Measurements from ENCODE around the gene LYPD4.

Gene LYPD4

DNA sequence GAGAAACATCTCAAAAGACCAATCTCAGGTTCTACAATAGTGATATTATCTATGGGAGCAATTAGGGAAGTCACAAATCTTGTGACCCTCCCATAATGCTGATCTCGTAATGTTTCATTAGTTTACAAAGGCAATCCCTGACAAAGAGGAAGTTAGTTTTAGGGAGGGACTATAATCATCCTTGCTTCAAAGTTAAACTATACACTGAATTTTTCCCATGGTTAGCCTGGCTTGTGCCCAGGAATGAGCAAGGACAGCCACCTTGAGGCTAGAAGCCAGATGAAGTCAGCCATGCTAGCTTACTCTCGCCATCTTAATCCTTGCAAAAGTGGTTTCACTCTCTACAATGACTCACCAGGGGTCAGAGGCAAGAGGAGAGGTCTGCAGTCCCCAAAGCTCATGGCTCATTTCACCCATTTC, 42.7 kb downstream of the LYPD4 start:
- TF ChIP-seq SIN3A (IDR thresholded peaks at IDR 0.05; ENCODE audit: borderline replicate concordance, insufficient read depth, low read length) (no peak), POLR2AphosphoS5 (IDR thresholded peaks at IDR 0.05; ENCODE audit: low read depth, low read length) (no peak), TAF1 (IDR thresholded peaks at IDR 0.05; ENCODE audit: borderline replicate concordance, insufficient read depth, low read length) (no peak), FOXP2 (optimal IDR thresholded peaks at IDR 0.05; ENCODE audit: borderline replicate concordance, extremely low read depth, extremely low read length, insufficient read depth) (no peak)
- TF ChIP-seq, protein P1, sequence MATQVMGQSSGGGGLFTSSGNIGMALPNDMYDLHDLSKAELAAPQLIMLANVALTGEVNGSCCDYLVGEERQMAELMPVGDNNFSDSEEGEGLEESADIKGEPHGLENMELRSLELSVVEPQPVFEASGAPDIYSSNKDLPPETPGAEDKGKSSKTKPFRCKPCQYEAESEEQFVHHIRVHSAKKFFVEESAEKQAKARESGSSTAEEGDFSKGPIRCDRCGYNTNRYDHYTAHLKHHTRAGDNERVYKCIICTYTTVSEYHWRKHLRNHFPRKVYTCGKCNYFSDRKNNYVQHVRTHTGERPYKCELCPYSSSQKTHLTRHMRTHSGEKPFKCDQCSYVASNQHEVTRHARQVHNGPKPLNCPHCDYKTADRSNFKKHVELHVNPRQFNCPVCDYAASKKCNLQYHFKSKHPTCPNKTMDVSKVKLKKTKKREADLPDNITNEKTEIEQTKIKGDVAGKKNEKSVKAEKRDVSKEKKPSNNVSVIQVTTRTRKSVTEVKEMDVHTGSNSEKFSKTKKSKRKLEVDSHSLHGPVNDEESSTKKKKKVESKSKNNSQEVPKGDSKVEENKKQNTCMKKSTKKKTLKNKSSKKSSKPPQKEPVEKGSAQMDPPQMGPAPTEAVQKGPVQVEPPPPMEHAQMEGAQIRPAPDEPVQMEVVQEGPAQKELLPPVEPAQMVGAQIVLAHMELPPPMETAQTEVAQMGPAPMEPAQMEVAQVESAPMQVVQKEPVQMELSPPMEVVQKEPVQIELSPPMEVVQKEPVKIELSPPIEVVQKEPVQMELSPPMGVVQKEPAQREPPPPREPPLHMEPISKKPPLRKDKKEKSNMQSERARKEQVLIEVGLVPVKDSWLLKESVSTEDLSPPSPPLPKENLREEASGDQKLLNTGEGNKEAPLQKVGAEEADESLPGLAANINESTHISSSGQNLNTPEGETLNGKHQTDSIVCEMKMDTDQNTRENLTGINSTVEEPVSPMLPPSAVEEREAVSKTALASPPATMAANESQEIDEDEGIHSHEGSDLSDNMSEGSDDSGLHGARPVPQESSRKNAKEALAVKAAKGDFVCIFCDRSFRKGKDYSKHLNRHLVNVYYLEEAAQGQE (IDR thresholded peaks at IDR 0.05; ENCODE audit: insufficient read depth in 1 of 2, low read depth in 2 of 2, low read length in 2 of 2): no peak

DNA sequence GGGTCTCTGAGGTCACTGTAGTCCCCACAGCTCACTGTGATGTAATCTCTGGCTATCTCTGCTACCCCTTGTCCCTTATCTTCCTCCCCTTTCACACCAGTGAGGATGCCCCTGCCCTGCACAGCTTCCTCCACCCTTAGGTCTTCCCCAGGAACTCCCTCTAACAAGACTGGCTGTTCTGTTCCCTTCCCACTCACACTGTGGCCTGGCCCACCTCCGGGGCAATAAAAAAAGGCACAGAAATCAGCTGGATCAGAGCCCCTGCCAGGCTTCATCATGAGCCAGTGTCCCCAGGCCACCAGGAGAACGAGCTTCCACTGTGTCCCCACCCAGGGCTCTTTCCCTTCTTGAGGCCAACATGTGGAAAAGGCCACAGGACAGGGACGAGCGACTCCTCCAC, 43.5 kb downstream of the LYPD4 start:
- TF ChIP-seq, protein P1 (IDR thresholded peaks at IDR 0.05; ENCODE audit: insufficient read depth in 1 of 2, low read depth in 2 of 2, low read length in 2 of 2): no peak
- TF ChIP-seq TAF1 (IDR thresholded peaks at IDR 0.05; ENCODE audit: borderline replicate concordance, insufficient read depth, low read length) (no peak), POLR2AphosphoS5 (IDR thresholded peaks at IDR 0.05; ENCODE audit: low read depth, low read length) (no peak), FOXP2 (optimal IDR thresholded peaks at IDR 0.05; ENCODE audit: borderline replicate concordance, extremely low read depth, extremely low read length, insufficient read depth) (no peak), SIN3A (IDR thresholded peaks at IDR 0.05; ENCODE audit: borderline replicate concordance, insufficient read depth, low read length) (no peak)

DNA sequence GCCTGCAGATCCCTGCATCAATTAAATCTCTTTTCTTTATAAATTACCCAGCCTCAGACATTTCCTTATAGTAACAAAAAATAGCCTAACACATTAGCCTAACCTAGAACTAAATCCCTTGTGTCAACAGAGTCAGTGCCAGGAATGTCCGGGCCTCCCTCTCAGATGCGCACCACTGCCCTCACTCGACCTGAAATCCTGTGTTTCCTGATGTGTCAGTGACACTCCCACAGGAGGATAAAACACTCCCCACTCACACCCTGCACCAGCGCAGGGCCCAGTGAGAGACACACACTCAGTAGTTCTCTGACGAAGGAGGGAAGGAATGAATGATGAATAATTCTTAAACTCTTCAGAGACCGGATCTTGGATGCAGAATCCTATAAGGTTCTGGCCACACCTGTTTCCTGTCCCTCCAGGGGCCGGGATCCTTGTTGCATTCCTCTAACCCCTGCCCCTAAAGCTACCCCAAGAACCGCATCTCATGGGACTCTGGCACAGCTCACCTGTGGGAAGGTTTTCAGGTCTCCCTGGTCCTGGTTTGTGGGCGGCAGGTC, 45.0 kb downstream of the LYPD4 start:
- TF ChIP-seq, protein P1 (IDR thresholded peaks at IDR 0.05; ENCODE audit: insufficient read depth in 1 of 2, low read depth in 2 of 2, low read length in 2 of 2): no peak
- TF ChIP-seq TAF1 (IDR thresholded peaks at IDR 0.05; ENCODE audit: borderline replicate concordance, insufficient read depth, low read length): no peak
- TF ChIP-seq FOXP2 (optimal IDR thresholded peaks at IDR 0.05; ENCODE audit: borderline replicate concordance, extremely low read depth, extremely low read length, insufficient read depth): no peak
- no peak for TF ChIP-seq SIN3A (IDR thresholded peaks at IDR 0.05; ENCODE audit: borderline replicate concordance, insufficient read depth, low read length)
- no peak for TF ChIP-seq POLR2AphosphoS5 (IDR thresholded peaks at IDR 0.05; ENCODE audit: low read depth, low read length)

DNA sequence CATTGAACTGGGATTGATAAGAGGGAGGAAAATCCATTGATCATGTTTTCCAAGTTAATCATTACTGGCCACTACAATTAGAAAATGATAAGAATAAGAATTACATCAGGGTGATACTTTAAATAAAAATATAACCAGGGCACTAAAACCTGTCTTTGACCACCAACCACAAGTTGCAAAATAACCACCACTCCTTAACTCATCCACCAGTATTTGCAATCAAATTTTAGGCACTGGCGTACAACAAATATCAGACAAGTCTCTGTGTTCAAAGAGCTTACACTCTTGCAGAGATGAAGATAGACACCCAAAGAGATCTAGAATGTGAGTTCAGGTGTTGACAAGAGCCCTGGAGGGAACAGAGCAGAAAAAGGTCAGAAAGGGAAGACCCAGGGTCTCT, 47.6 kb downstream of the LYPD4 start:
- TF ChIP-seq TAF1 (IDR thresholded peaks at IDR 0.05; ENCODE audit: borderline replicate concordance, insufficient read depth, low read length): no peak
- TF ChIP-seq SIN3A (IDR thresholded peaks at IDR 0.05; ENCODE audit: borderline replicate concordance, insufficient read depth, low read length): no peak
- TF ChIP-seq, protein P1 (IDR thresholded peaks at IDR 0.05; ENCODE audit: insufficient read depth in 1 of 2, low read depth in 2 of 2, low read length in 2 of 2): no peak
- no peak for TF ChIP-seq FOXP2 (optimal IDR thresholded peaks at IDR 0.05; ENCODE audit: borderline replicate concordance, extremely low read depth, extremely low read length, insufficient read depth)

DNA sequence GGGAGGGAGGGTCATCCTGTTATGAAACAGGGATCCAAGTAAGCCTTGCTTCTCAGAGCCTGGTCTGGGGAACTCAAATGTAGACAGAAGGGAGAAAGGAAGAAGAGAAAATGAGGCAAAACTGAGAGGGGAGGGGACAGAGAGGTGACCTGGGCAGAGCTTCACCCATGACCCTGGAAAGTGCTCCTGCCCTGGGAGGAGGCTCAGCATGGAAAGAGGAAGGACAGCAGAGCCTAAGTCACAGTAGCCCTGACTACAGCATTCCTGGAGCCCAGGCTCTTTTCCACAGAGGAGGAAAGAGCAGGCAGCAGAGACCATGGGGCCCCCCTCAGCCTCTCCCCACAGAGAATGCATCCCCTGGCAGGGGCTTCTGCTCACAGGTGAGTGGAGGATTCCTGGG, 48.1 kb downstream of the LYPD4 start, which contains the start of gene CEACAM3:
CEACAM3 (plus strand) TSS at position 226 of the 400 bp plus-strand sequence; CDS start at position 317, 91 bp downstream.
- no peak for TF ChIP-seq SIN3A (IDR thresholded peaks at IDR 0.05; ENCODE audit: borderline replicate concordance, insufficient read depth, low read length)
- no peak for TF ChIP-seq TAF1 (IDR thresholded peaks at IDR 0.05; ENCODE audit: borderline replicate concordance, insufficient read depth, low read length)
- TF ChIP-seq FOXP2 (optimal IDR thresholded peaks at IDR 0.05; ENCODE audit: borderline replicate concordance, extremely low read depth, extremely low read length, insufficient read depth): no peak
- TF ChIP-seq, protein P1 (IDR thresholded peaks at IDR 0.05; ENCODE audit: insufficient read depth in 1 of 2, low read depth in 2 of 2, low read length in 2 of 2): no peak
- no peak for TF ChIP-seq POLR2AphosphoS5 (IDR thresholded peaks at IDR 0.05; ENCODE audit: low read depth, low read length)

Measured in PFSK-1 (cell line).